Measurements from ENCODE around the gene STRIP2. TPM values are rescaled to one million over a fixed set of nuclear protein-coding genes. Genes with fewer than 3 reads are reported as not detected.

STRIP2 gene
- total and polyA plus RNA-seq, 9 of the 15 experiments (the other 6 are each of a cell fraction or from before 2014, with no cell fraction given), result 10.1 to 81.8 (median 42.3) TPM

- no peak for ATAC-seq
- no TSS peak for BruUV-seq (replicated peaks)
- POLR2A ChIA-PET, result interaction anchor here (0.6 to 1.1 kb wide), 3 partner anchors 8 to 126 kb away, joined by 3 to 4 read pairs (median 3); no protein-coding TSS in a partner anchor
- FAIRE-seq, result no peak
- Histone ChIP-seq H3K27ac (ENCODE audit: extremely low read depth, low read depth, low read length) (no peak overlapping the region), H3K4me2 (ENCODE audit: insufficient read depth, low read length) (no peak overlapping the region), H3K4me3 (no peak overlapping the region), H3K9ac (ENCODE audit: insufficient read depth in 1 of 2, low read depth in 2 of 2, low read length in 2 of 2) (no peak overlapping the region), H3K9me1 (ENCODE audit: control insufficient read depth, insufficient read depth, low read length) (no peaks in the 10 kb centered on the region), H3K9me3 (replicated peaks; ENCODE audit: control insufficient read depth, insufficient read depth, low read depth, low read length) (no peaks in the 10 kb centered on the region), H2AFZ (ENCODE audit: low read depth, low read length) (no peak overlapping the region), H3K27me3 (ENCODE audit: control insufficient read depth in 2 of 2, insufficient read depth in 2 of 2, low read length in 2 of 2) (no peaks in the 10 kb centered on the region), H3K79me2 (ENCODE audit: control insufficient read depth, insufficient read depth, low read length) (no peaks in the 10 kb centered on the region), H3K4me1 (replicated peaks in 1 of 2; ENCODE audit: control insufficient read depth in 2 of 2, insufficient read depth in 2 of 2, low read length in 2 of 2) (no peaks in the 10 kb centered on the region; a peak in 1 of 5 replicates), H3K36me3 (ENCODE audit: control insufficient read depth, insufficient read depth, low read length) (peaks cover 2% of the 10 kb centered on the region; the same call in 1 of the 3 replicates), H4K20me1 (replicated peaks; ENCODE audit: control insufficient read depth, insufficient read depth, low read length) (no peaks in the 10 kb centered on the region)
- intact Hi-C loops (cut with micrococcal nuclease), result loop anchor here (10.0 kb wide), 1 partner anchor 519 kb away; no protein-coding TSS in a partner anchor
- CTCF ChIA-PET (ENCODE audit: low intra/inter-chr PET ratio), result no interaction called here
- no peak for DNase-seq (ENCODE audit: extremely low read depth in 1 of 4, low spot score in 3 of 4)
- TF ChIP-seq RREB1 (CRISPR knock-in tag; IDR thresholded peaks at IDR 0.05) (no peak), GATA2 (CRISPR knock-in tag; IDR thresholded peaks at IDR 0.05) (peak; percentile 72), ZNF395 (CRISPR knock-in tag; IDR thresholded peaks at IDR 0.05) (0 out of 2 replicates have a peak, but pooled peaks have one; percentile 21)
- in situ Hi-C loops (cut with MboI), result no loop called here
- 0% methylated on average over 1 of the region's 1 CpG for WGBS (ENCODE audit: insufficient coverage, low coverage, missing lambda C conversion rate)
Observed at GRCh38 chr7:129495987-129496386, 61.8 kb downstream of the STRIP2 start.

Data from K562 (cell line).